NT2/D1 (cell line): Measurements from ENCODE around the gene ZSWIM5.

ENCODE experiments used
- SUZ12 ChIP-seq: IDR thresholded peaks from 2 replicates; pipeline ENCODE4 v1.6.1; 2011; ENCODE audit not compliant: insufficient read length, insufficient read depth; ENCODE audit errors: extremely low read depth
- ZNF274 ChIP-seq: IDR thresholded peaks from 2 replicates; pipeline ENCODE4 v1.6.1; 2011; ENCODE audit warnings: mild to moderate bottlenecking, low read depth, low read length

DNA sequence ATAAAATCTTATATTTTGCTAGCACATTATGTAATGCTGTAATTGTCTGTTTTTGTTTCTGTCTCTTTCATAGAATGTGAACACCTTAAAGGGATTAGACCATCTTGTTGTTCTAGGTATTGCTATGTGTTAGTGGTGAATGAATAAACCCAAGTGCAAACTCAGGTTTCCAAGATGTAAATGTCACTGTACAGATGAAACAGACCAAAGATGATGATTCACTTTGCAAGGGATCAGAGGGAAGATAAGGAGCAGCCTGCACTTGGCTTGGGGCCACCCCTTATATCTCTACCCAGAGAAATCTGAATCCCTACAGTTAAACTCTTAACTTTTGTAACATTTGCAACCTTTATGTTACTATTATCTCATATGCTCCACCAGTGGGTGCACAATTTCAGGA lies 168.9 kb downstream of the ZSWIM5 start:
- TF ChIP-seq ZNF274 (no peak), SUZ12 (no peak)
